Measurements from ENCODE around the gene FBRSL1.

FBRSL1 gene

DNA sequence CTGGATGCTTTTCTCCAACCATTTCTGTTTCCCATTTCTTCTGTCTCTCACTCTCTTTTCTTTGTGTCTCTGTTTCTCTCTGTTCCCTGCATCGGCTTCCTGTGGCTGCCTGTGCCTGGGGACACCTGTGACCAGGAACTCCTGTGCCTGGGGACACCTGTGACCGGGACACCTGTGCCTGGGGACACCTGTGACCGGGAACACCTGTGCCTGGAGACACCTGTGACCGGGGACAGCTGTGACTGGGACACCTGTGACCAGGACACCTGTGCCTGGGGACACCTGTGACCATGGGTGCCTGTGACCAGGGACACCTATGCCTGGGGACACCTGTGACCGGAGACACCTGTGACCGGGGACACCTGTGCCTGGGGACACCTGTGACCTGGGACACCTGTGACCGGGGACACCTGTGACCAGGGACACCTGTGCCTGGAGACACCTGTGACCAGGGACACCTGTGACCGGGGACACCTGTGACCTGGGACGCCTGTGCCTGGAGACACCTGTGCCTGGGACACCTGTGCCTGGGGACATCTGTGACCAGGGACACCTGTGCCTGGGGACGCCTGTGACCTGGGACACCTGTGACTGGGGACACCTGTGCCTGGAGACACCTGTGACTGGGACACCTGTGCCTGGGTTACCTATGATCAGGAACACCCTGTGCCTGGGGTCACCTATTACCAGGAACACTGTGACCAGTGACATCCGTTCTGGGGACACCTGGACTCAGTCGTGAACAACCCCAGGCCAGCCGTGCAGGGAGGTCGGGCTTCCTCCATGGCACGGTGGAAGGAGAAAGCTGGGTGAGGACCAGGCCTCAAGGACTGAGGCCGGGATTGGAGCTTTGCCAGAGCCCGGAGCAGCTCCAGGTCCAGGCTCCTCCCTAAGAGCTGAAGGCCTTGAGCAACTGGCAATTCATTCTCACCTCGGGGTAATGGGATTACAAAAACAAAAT lies 23.4 kb upstream of the FBRSL1 start:
- no peak overlapping the region for H3K4me3 ChIP-seq (ENCODE audit: low read depth, low read length)
- TF ChIP-seq, protein P1, sequence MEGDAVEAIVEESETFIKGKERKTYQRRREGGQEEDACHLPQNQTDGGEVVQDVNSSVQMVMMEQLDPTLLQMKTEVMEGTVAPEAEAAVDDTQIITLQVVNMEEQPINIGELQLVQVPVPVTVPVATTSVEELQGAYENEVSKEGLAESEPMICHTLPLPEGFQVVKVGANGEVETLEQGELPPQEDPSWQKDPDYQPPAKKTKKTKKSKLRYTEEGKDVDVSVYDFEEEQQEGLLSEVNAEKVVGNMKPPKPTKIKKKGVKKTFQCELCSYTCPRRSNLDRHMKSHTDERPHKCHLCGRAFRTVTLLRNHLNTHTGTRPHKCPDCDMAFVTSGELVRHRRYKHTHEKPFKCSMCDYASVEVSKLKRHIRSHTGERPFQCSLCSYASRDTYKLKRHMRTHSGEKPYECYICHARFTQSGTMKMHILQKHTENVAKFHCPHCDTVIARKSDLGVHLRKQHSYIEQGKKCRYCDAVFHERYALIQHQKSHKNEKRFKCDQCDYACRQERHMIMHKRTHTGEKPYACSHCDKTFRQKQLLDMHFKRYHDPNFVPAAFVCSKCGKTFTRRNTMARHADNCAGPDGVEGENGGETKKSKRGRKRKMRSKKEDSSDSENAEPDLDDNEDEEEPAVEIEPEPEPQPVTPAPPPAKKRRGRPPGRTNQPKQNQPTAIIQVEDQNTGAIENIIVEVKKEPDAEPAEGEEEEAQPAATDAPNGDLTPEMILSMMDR (IDR thresholded peaks at IDR 0.05; ENCODE audit: borderline replicate concordance, insufficient read depth, low read depth, low read length) = no peak

DNA sequence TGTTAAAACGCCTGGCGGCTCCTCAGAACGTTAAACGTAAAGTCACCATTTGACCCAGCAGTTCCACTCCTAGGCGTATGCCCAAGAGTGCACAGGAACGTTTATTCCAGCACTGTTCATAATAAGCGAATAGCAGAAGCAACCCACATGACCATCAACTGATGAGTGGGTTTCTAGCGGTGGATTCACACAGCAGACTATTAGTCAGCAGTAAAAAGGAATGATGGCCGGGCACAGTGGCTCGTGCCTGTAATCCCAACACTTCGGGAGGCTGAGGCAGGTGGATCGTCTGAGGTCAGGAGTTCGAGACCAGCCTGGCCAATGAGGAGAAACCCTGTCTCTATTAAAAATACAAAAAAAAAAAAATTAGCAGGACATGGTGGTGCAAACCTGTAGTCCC lies 22.4 kb upstream of the FBRSL1 start:
- TF ChIP-seq, protein P1 (IDR thresholded peaks at IDR 0.05; ENCODE audit: borderline replicate concordance, insufficient read depth, low read depth, low read length) = no peak
- H3K4me3 ChIP-seq (ENCODE audit: low read depth, low read length) = no peak overlapping the region

DNA sequence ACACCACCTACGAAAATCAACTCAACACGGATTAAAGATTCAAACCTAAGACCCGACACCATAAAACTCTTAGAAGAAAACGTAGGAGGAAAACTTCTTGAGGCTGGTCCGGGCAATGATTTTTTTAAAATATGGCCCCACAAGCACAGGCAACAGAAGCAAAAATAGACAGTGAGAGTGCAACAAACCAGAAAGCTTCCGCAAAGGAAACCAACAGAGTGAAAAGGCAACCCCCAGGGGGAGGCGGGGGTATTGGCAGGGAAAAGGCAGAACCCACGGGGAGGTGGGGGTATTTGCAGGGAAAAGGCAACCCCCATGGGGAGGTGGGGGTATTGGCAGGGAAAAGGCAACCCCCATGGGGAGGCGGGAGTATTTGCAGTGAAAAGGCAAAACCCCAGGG lies 20.5 kb upstream of the FBRSL1 start:
- H3K4me3 ChIP-seq (ENCODE audit: low read depth, low read length) = peak overlapping the region; percentile 26
- TF ChIP-seq, protein P1 (IDR thresholded peaks at IDR 0.05; ENCODE audit: borderline replicate concordance, insufficient read depth, low read depth, low read length) = no peak

DNA sequence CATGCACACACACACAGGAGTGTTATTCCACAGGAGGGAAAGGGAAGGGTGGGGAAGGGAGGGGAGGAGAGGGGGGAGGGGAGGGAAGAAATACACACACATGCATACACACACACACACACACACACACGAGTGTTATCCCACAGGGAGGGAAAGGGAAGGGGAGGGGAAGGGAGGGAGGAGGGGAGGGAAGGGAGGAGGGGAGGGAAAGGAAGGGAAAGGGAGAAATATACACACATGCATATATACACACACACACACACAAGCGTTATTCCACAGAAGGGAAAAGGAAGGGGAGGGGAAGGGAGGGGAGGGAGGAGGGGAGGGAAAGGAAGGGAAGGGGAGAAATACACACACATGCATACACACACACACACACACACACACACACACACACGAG lies 19.6 kb upstream of the FBRSL1 start:
- TF ChIP-seq, protein P1 (IDR thresholded peaks at IDR 0.05; ENCODE audit: borderline replicate concordance, insufficient read depth, low read depth, low read length) = no peak
- no peak overlapping the region for H3K4me3 ChIP-seq (ENCODE audit: low read depth, low read length)

DNA sequence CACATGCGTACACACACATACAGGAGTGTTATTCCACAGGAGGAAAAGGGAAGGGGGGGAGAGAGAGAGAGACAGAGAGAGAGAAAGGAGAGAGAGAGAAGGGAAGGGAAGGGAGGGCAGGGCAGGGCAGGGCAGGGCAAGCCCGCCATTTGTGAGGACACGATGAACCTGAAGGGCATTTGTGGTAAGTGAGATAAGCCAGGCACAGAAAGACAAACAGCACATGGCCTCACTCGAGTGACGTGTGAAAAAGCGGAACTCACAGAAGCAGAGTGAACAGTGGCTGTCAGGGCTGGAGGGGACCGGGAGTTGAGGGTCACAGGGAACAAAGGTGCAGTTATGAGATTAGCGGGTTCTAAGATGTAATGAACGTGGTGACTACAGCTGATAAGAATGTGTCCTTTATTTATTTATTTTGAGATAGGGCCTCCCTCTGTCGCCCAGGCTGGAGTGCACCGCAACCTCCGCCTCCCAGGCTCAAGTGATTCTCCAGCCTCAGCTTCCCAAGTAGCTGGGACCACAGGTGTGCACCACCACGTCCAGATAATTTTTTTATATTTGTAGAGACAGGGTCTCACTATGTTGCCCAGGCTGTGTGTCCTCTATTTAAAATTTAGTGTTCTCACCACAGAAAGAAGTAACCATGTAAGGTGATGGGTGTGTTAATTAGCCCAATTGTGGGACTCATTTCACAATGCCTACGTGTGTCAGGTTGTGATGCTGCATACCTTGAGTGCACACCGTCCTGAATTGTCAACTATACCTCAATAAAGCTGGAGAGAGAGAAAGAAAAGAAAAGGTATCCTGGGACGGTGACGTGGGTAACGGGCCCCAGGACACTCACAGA lies 18.7 kb upstream of the FBRSL1 start:
- H3K4me3 ChIP-seq (ENCODE audit: low read depth, low read length) = peak overlapping the region; percentile 60
- TF ChIP-seq, protein P1 (IDR thresholded peaks at IDR 0.05; ENCODE audit: borderline replicate concordance, insufficient read depth, low read depth, low read length) = no peak

DNA sequence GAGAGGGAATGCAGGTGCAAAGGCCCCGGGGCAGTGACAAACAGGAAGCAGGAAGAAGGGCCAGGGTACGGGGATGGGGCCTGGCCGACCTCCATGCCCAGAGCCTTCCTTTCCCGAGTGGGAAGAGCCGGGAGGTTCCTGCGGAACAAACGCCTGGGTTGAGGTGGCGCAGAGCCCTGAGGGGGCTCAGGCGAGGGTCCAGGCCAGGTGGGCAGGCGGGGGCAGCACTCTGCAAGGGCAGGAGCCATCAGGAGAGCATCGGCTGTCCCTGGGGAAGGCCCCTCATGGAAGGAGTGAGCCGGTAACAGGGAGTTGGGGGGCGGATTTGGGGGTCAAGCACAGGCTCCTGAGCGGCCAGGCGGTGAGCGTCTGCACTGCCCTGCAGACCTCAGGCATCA lies 18.1 kb upstream of the FBRSL1 start:
- TF ChIP-seq, protein P1 (IDR thresholded peaks at IDR 0.05; ENCODE audit: borderline replicate concordance, insufficient read depth, low read depth, low read length) = no peak
- H3K4me3 ChIP-seq (ENCODE audit: low read depth, low read length) = peak overlapping the region; percentile 60

Measured in GM12875 (cell line).